ENCODE data around the gene FGFBP3.

DNA sequence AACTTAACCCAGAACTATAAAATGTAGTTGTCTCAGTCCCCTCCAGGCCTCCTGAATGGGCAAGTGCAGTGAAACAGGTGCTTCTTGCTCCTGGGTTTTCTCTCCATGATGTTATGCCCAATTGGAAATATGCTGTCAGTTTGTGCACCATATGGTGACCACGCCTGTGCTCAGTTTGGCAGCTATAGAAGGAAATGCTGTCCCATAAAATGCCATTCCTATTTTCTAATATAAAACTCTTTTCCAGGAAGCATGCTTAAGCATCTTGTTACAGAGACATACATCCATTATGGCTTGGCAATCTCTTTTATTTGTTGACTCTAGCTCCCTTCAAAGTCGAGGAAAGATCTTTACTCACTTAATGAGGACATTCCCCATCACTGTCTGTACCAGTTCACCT lies 45.2 kb downstream of the FGFBP3 start:
- TF ChIP-seq, protein P1, sequence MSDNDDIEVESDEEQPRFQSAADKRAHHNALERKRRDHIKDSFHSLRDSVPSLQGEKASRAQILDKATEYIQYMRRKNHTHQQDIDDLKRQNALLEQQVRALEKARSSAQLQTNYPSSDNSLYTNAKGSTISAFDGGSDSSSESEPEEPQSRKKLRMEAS (IDR thresholded peaks at IDR 0.05; ENCODE audit: insufficient read depth, insufficient read length), result no peak
- TF ChIP-seq, protein P2, sequence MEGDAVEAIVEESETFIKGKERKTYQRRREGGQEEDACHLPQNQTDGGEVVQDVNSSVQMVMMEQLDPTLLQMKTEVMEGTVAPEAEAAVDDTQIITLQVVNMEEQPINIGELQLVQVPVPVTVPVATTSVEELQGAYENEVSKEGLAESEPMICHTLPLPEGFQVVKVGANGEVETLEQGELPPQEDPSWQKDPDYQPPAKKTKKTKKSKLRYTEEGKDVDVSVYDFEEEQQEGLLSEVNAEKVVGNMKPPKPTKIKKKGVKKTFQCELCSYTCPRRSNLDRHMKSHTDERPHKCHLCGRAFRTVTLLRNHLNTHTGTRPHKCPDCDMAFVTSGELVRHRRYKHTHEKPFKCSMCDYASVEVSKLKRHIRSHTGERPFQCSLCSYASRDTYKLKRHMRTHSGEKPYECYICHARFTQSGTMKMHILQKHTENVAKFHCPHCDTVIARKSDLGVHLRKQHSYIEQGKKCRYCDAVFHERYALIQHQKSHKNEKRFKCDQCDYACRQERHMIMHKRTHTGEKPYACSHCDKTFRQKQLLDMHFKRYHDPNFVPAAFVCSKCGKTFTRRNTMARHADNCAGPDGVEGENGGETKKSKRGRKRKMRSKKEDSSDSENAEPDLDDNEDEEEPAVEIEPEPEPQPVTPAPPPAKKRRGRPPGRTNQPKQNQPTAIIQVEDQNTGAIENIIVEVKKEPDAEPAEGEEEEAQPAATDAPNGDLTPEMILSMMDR (IDR thresholded peaks at IDR 0.05; ENCODE audit: extremely low read depth in 1 of 2, insufficient read depth in 1 of 2, low read depth in 1 of 2, low read length in 2 of 2), result no peak
- TF ChIP-seq FOS (IDR thresholded peaks at IDR 0.05; ENCODE audit: borderline replicate concordance, insufficient read depth, low read length), result no peak
- TF ChIP-seq POLR2A (IDR thresholded peaks at IDR 0.05; ENCODE audit: low read depth, low read length), result no peak
- TF ChIP-seq POLR2AphosphoS5 (IDR thresholded peaks at IDR 0.05; ENCODE audit: insufficient read depth, low read depth, low read length), result no peak
- no peak for TF ChIP-seq JUN (IDR thresholded peaks at IDR 0.05; ENCODE audit: borderline replicate concordance, insufficient read depth, insufficient read length, low read depth)

Data from endothelial cell of umbilical vein (primary cell).